ENCODE measurements around the gene LRRTM1.

DNA sequence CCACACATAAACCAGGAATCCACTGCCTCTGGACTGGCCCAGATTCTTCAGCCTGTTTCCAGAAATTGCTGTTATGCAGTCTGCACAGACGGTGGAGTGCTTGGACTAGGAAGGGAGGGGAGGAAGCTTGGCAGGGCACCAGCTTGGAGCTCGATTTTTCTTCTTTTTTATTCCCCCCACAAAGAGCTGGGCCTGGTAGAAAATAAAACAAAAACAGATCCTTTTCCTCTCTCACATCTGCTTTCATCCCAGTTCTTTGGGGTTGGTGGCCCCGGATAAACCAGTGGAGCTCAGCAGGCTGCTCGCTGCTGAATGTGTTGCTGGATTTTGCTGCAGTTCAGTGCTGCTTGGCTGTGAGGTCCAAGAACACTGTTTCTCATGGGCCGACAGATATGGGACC lies 16.0 kb downstream of the LRRTM1 start:
- TF ChIP-seq, protein P1, sequence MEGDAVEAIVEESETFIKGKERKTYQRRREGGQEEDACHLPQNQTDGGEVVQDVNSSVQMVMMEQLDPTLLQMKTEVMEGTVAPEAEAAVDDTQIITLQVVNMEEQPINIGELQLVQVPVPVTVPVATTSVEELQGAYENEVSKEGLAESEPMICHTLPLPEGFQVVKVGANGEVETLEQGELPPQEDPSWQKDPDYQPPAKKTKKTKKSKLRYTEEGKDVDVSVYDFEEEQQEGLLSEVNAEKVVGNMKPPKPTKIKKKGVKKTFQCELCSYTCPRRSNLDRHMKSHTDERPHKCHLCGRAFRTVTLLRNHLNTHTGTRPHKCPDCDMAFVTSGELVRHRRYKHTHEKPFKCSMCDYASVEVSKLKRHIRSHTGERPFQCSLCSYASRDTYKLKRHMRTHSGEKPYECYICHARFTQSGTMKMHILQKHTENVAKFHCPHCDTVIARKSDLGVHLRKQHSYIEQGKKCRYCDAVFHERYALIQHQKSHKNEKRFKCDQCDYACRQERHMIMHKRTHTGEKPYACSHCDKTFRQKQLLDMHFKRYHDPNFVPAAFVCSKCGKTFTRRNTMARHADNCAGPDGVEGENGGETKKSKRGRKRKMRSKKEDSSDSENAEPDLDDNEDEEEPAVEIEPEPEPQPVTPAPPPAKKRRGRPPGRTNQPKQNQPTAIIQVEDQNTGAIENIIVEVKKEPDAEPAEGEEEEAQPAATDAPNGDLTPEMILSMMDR (IDR thresholded peaks at IDR 0.05): no peak
- no peak for TF ChIP-seq POLR2AphosphoS5 (IDR thresholded peaks at IDR 0.05; ENCODE audit: insufficient read depth in 1 of 2, low read depth in 1 of 2)

Data from vagina (tissue), 2 donors.